Bronchial epithelial cell (primary cell): Measurements from ENCODE around the gene DNAJA2. TPM values are rescaled to one million over a fixed set of nuclear protein-coding genes. Genes with fewer than 3 reads are reported as not detected.

ENCODE experiments used
- DNase-seq: peaks from one replicate; pipeline ENCODE4 v3.0.0-alpha.2; 2010; ENCODE audit warnings: low read depth
- FAIRE-seq: peaks from 2 replicates; lab custom pipeline; 2011; peaks lifted over from hg19 to GRCh38; lab: Jason Lieb, UNC
- H3K27me3 ChIP-seq: 2 replicates; pipeline ENCODE4 v1.5.1; 2011; ENCODE audit warnings: low read length; ENCODE audit not compliant: control insufficient read depth, insufficient read depth
- H3K36me3 ChIP-seq: 2 replicates; pipeline ENCODE4 v1.5.1; 2011; ENCODE audit warnings: low read length; ENCODE audit not compliant: control insufficient read depth, insufficient read depth
- H3K4me3 ChIP-seq: 2 replicates; pipeline ENCODE4 v1.5.1; 2011; ENCODE audit warnings: mild to moderate bottlenecking, low read depth, low read length, control low read depth
- total RNA-seq: library from RNA; depleted of rRNA; stranded (reverse); fragments of >200 nt; gene quantifications from 2 replicates; pipeline ENCODE4 v1.2.1, GENCODE V29; 2014
- TF ChIP-seq, protein P1 (sequence below): IDR thresholded peaks from 2 replicates; pipeline ENCODE4 v1.5.1; 2011; ENCODE audit warnings: mild to moderate bottlenecking, moderate library complexity, low read length, control low read depth, inconsistent platforms; ENCODE audit not compliant: insufficient read depth, severe bottlenecking

Gene DNAJA2
- total RNA-seq, 1 donor from 2014 or later = 112 TPM

DNA sequence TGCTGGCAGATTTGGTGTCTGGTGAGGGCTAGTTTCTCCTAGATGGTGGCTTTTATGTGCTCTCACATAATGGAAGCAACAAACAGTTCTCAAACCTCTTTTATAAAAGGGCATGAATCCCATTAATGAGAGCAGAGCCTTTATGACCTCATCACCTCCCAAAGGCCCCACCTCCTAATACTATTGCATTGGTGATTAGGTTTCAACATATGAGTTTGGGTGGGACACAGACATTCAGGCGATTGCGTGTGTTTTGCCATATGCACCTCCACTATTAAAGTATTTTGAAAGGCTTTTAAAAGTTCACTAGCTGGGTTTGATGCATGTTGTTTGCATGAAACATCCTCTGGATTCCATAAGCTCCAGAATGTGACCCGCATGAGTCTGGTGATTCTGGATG, 24.4 kb upstream of the DNAJA2 start:
- FAIRE-seq (no peak), DNase-seq (no peak)
- Histone ChIP-seq H3K27me3 (no peaks in the 10 kb centered on the region), H3K36me3 (no peaks in the 10 kb centered on the region), H3K4me3 (no peak overlapping the region)
- TF ChIP-seq, protein P1, sequence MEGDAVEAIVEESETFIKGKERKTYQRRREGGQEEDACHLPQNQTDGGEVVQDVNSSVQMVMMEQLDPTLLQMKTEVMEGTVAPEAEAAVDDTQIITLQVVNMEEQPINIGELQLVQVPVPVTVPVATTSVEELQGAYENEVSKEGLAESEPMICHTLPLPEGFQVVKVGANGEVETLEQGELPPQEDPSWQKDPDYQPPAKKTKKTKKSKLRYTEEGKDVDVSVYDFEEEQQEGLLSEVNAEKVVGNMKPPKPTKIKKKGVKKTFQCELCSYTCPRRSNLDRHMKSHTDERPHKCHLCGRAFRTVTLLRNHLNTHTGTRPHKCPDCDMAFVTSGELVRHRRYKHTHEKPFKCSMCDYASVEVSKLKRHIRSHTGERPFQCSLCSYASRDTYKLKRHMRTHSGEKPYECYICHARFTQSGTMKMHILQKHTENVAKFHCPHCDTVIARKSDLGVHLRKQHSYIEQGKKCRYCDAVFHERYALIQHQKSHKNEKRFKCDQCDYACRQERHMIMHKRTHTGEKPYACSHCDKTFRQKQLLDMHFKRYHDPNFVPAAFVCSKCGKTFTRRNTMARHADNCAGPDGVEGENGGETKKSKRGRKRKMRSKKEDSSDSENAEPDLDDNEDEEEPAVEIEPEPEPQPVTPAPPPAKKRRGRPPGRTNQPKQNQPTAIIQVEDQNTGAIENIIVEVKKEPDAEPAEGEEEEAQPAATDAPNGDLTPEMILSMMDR = no peak

DNA sequence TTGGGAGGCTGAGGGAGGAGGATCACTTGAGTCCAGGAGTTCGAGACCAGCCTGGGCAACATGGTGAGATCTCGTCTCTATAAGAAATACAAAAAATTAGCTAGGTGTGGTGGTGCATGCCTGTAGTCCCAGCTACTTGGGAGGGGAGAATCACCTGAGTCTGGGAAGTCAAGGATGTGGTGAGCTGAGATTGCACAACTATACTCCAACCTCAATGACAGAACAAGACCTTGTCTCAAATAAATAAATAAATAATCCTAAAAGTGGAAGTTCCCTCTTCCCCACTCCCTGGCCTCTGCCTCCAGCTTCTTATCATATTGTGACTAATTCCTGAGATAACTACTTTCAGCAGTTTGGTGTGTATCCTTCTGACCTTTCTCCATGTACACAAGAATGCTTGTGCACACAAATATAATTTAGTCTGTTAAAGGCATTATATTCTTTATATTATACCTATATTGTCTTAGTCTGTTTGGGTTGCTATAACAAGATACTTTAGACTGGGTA, 23.5 kb upstream of the DNAJA2 start:
- FAIRE-seq (no peak), DNase-seq (no peak)
- Histone ChIP-seq H3K4me3 (no peak overlapping the region), H3K36me3 (no peaks in the 10 kb centered on the region), H3K27me3 (no peaks in the 10 kb centered on the region)
- TF ChIP-seq, protein P1 = no peak

DNA sequence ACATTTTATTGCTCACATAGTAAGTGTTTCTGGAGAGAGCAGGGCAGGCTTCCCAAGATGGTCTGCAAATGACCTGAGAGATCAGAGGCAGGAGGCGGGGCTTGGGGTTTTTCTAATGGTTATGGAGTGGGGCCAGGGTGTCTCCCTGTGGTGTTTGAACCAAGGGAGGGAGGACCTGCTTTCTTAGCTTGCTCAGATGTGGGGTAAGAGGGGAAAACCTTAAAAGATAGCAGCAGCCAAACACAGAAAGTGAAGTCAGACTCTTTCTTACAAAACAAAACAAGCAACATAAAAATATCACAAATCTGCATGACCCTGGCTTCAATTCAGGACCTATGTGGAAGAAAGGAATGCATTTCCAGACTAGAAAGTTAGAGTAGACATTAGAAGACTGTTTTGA, 22.9 kb upstream of the DNAJA2 start:
- TF ChIP-seq, protein P1 = no peak
- H3K4me3 ChIP-seq = no peak overlapping the region
- no peaks in the 10 kb centered on the region for H3K27me3 ChIP-seq
- DNase-seq (no peak), FAIRE-seq (no peak)
- no peaks in the 10 kb centered on the region for H3K36me3 ChIP-seq

DNA sequence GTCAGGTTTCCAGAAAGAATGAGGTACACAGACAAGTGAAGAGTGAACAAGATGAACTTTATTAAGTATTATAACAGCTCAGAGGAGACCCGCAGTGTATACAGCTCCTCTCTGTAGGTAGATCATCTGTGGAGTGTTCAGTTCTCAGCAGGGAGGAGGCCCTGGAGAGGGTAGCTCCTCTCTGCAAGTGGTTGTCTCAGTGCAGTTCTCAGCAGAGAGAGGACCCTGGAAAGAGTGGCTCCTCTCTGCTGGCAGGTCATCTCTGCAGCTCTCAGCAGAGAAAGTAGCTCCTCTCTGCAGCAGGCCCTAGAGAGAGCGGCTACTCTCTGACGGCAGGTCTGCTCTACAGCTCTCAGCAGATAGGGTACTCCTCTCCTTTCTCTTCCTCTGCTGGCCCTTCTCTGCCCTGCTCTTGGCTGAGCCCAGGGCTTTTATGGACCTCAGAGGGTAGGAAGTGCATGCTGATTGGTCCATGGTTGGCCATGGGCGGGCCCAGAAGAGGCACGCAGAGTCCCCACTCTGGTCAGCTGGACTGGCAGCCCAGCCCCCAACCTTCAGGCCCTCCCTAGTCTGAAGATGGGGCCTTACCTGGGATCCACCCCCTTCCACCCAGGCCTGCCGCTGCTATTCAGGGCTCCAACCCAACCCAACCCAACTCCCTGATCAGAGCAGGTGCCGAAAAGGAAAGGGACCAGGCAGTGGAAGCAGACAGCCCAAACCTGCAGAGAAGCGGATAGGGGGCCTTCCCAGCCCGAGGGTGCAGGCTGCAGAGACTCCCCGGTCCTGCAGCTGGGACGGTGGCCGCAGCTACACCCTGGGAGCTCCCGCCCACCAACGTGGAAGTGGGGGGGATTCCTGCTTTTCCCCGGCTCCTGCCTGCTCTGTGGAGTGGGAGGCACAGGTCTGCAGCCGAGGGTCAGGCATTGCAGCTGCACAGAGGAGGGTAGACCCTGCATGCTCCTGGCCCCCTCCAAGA, 18.5 kb upstream of the DNAJA2 start:
- Histone ChIP-seq H3K27me3 (no peaks in the 10 kb centered on the region), H3K4me3 (no peak overlapping the region), H3K36me3 (no peaks in the 10 kb centered on the region)
- TF ChIP-seq, protein P1 = no peak
- no peak for FAIRE-seq
- DNase-seq = no peak

DNA sequence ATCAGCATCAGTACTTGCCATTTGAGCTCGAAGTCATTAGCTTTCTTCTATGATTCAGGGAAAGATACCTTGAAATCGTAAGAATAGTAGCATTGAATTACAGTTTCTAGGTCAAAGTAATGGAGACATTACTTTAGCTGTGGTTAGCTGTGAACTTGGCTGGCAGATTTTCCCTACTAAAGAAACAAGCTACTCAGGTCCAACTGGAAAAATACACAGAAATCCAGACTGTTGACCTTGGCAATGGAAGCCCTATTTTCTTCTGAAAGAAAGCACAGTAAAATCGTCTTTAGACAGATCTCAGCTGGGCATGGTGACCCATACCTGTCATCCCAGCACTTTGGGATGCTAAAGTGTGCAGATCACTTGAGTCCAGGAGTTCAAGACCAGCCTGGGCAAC, 13.4 kb upstream of the DNAJA2 start:
- H3K36me3 ChIP-seq = no peaks in the 10 kb centered on the region
- H3K4me3 ChIP-seq = no peak overlapping the region
- TF ChIP-seq, protein P1 = no peak
- FAIRE-seq (no peak), DNase-seq (no peak)
- H3K27me3 ChIP-seq = no peaks in the 10 kb centered on the region
